ENCODE measurements around the gene SNCAIP.
"Not testable (repeated sequence)": the region's sequence is repeated elsewhere in the genome, so short reads cannot be mapped to it uniquely, and the experiment has no call there.

Gene SNCAIP

GRCh38 chr5:122465994-122466393 lies 154.0 kb downstream of the SNCAIP start:
- DNase-seq (ENCODE audit: low spot score), result no peak

DNA sequence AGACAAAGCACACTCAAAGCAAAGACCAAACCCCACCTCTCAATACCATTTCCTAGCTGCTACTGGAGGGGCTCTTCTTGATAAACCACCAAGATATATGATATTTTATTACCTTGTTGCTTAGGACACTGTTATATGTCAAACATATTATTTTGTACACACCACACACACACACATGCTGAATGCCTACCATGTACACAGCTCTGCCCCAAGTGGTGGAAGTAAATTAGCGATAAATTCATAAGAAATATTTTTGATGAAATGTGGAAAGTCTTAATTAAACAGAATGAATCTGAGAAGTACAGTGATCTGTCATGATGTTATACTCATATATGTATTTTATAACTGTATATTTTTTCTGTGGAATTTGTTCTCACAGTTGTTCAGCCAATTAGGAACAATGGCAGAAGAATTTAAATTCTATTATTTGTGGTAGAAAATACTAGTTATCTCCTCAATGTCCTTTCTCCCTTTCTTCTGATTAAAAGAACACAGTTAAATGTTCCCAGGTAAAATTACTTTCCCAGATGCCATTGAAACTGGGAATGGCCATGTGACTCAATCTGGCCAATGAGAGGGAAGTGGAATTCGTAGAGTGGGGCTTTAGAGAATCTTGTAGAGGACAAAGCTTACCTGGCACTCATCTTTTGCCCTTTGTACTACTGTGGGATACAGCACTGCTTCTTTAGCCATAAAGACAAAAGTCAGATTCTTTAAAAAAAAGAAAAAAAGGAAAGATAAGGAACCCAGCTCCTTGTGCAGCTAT lies 156.5 kb downstream of the SNCAIP start:
- DNase-seq (ENCODE audit: low spot score), result no peak

GRCh38 chr5:122469384-122469919 lies 157.4 kb downstream of the SNCAIP start:
- no peak for DNase-seq (ENCODE audit: low spot score)

GRCh38 chr5:122470365-122470764 lies 158.3 kb downstream of the SNCAIP start:
- DNase-seq (ENCODE audit: low spot score), result no peak

DNA sequence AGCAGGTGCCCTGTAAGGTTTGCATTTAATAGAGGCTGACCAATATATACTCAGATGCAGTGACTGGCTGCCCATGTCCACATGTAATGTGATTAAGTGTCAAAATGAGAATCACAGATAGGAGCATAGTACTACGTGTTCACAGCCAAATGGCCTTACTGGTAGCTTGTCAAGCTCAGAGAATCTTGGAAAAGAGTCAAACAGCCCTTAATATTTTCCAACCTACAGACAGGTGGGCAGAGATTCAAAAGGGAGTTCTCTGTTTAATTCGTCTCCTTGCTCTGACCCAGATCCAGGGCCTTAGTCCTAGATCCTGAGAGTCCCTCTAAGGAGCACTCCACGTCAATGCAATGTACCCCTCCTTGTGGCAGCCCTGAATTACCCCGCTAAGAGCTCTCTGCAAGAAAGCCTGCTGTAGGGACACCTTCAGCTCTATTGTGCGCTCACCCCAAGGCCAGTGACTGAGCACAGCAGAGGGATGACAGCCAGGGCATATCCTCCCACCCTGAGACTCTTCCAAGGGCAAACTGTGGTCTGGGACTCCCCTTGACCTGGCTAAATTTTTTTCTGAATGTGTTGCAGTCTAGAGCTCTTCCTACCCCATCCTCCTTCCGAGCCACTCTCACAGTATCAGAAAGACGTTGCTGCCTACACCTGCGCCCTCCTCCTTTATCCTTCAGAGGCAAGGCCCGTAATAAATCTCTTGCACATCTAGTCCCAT lies 159.2 kb downstream of the SNCAIP start:
- no peak for DNase-seq (ENCODE audit: low spot score)

DNA sequence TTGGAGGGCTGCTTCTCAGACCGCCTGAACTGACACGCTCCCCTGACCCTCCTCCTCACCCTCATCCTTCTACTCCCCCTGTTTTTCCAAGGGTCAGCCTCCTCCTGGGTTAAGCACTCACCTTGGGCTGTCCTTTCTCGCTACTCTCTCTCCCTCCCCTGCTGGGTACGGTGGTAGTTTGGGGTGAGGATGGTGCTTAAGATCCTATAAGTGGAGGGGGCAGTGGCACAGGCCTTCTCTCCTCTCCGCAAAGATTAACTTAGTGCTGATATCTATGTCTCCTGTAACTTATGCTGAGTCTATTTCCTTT lies 159.7 kb downstream of the SNCAIP start:
- no peak for DNase-seq (ENCODE audit: low spot score)

GRCh38 chr5:122473138-122473843 lies 161.3 kb downstream of the SNCAIP start:
- no peak for DNase-seq (ENCODE audit: low spot score)

DNA sequence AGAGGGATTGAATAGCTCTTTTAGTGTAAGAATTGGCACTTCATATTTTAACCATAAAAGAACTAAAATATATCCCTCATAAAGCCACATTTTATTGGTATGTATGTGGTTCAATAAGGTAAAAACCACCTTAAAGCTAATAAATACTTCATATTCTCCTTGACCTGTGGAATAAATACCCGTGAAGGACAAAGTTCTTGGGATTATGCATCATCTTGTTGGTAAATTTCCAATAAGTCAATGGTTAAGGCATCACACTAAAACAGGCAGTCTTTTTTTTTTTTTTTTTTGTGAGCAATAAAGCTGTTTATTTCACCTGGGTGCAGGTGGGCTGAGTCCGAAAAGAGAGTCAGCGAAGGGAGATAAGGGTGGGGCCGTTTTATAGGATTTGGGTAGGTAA lies 161.9 kb downstream of the SNCAIP start:
- no peak for DNase-seq (ENCODE audit: low spot score)

DNA sequence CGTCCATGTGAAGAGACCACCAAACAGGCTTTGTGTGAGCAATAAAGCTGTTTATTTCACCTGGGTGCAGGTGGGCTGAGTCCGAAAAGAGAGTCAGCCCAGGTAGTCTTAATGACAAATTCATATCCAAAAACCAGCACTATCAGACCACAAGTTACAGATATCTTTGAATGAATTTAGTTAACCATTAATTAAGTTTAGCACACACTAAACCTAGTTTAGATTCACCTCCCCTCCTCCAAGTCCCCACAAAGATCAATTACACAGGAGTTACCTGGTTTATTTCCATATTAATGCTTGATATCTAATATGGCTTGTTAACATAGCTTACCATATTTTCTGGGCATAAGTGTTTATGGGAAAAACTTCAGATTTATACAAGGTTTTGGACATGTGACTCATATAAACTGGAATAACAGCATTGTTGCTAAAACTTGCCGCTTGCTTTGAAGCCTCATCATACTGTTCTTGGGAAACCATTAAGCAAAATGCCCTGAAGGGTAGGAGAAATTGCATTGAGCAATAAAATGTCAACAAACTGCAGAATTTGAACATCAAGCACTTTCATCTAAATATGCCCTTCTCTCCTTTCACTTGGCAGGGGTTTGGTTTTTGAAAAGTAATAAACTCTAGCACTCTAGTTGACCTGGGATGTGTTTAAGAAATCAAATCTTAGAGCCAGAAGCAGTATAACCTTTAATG lies 166.9 kb downstream of the SNCAIP start:
- no peak for DNase-seq (ENCODE audit: low spot score)

DNA sequence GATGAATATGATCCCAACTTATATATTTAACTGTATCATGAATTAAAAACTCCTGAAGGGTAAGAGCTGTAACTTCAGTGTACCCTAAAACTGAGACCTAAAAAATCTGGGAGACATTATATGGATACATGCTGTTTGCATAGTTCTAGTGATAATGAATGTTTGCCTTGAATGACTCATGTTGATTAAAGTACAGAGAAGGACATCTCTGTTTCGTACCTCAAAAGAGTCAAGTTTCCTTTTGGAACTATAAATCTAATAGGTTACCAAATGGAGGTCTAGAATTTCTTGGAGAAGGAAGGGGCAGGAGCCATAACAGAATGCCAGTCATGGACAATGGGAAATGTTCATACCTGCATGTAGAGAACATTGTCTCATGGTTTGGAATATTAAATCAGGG lies 168.1 kb downstream of the SNCAIP start:
- no peak for DNase-seq (ENCODE audit: low spot score)

DNA sequence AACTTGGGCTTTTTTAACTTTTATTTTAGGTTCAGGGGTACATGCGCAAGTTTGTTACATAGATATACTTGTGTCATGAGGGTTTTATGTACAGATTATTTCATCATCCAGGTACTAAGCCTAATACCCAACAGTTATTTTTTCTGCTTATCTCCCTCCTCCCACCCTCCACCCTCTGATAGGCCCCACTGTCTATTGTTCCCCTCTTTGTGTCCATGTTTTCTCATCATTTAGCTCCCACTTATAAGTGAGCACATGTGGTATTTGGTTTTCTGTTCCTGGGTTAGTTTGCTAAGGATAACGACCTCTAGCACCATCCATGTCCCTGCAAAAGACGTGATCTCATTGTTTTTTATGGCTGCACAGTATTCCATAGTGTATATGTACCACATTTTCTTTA lies 172.1 kb downstream of the SNCAIP start:
- DNase-seq (ENCODE audit: low spot score), result no peak

DNA sequence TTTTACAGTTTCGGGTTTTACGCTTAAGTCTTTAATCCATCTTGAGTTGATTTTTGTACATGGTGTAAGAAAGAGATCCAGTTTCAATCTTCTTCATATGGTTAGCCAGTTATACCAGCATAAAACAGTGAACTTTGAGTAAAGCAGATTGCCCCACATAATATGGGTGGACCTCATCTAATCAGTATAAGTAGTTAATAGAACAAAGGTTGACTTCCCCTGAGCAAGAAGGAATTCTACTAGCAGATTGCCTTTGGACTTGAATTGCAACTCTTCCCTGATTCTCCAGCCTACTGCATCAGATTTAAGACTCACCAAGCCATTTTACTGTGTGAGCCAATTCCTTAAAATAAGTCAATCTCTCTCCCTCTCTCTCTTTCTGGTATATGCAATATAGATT lies 173.2 kb downstream of the SNCAIP start:
- no peak for DNase-seq (ENCODE audit: low spot score)

DNA sequence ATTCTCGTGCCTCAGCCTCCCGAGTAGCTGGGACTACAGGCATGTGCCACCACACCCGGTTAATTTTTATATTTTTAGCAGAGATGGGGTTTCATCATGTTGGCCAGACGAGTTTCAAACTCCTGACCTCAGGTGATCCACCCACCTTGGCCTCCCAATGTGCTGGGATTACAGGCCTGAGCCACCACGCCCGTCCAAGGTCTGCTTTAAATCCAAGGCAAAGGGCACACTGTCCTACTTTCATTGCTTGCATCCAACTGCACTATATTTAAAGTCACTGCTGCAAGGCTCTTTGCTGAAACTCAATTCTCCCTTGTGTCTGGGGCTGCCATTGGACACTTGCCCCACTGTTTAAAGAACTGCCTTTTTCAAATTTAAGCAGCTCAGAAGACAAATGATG lies 174.6 kb downstream of the SNCAIP start:
- DNase-seq (ENCODE audit: low spot score), result not testable (repeated sequence)

GRCh38 chr5:122490718-122491117 lies 178.7 kb downstream of the SNCAIP start:
- no peak for DNase-seq (ENCODE audit: low spot score)

GRCh38 chr5:122492675-122493074 lies 180.6 kb downstream of the SNCAIP start:
- no peak for DNase-seq (ENCODE audit: low spot score)

- no peak for DNase-seq (ENCODE audit: low spot score)
Observed at GRCh38 chr5:122493091-122494021, 181.3 kb downstream of the SNCAIP start.

DNA sequence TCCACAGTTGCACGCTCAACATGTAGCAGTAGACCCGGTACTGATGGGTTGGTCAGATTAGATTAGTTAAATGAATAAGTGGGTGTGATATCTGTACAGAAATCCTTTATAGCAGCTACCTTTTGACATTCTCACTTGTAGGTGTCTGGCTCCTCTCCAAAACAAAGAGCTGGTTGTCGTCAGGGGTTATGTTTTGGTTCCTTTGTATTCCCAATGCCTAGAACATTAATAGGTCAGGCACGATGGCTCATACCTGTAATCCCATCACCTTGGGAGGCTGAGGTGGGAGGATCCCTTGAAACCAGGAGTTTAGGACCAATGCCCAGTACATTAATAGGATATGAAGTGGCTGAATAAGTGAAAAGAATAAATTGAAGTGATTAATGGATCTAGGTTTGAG lies 182.1 kb downstream of the SNCAIP start:
- no peak for DNase-seq (ENCODE audit: low spot score)

DNA sequence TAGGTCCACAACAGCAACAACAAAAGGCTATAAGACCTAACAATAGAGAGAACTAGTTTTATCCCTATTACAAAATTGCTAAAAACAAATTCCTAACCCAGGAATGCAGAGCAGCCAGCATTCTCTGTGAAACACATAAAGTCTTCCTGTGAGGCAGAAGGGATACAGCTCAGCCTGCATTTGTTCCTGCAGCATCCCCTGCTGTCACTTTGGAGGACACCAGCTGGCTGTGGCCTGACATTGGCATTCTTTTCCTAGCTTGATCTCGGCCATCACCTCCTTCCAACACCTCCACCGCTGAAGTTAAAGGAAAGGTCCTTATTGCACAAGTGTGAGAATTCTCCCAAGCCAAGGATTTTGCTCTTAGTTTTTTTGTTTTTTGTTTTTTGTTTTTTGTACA lies 186.1 kb downstream of the SNCAIP start:
- no peak for DNase-seq (ENCODE audit: low spot score)

DNA sequence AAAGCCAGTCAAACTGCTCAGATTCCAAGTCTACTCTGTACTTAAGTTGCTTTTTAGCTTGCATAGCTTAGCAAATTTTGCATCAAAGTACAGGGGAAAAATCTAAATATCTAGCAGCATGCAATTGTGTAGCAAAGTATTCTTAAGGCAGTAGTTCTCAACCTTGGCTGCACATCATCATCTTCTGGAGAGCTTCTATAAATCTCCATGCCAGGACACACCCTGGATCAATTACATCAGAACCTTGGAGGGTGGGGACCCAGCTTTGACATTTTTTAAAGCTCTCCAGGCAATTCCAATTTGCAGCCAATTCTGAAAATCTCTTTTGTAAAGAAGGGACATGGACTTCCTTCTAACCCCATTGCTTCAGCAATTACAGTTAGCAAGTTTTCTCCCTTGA lies 187.5 kb downstream of the SNCAIP start:
- DNase-seq (ENCODE audit: low spot score), result no peak

- DNase-seq (ENCODE audit: low spot score), result peak; percentile 10
Observed at GRCh38 chr5:122500245-122501088, 188.4 kb downstream of the SNCAIP start.

All from kidney capillary endothelial cell (primary cell).